ENCODE results near the gene SERPINE3.

The SERPINE3 gene

DNA sequence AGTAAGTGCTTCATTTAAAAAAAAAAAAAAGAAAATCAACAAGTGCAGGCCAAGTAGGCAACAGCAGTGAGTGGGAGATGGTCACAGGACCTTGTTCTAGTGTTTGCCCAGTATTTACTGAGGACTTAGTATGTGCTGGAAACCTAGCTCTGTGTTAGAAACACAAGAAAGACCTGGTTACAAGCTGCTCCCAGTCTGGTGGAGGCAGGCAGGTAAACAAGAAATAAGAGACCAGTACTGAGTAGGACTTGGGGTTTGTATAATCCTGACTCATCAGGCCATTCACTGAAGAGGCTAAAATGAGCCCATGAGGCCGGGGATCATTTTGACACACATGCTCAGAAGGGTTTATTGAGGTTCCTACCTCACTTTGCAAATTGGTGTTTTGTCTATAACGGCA, 21.5 kb upstream of the SERPINE3 start:
- no peak for TF ChIP-seq FOXP2 (optimal IDR thresholded peaks at IDR 0.05; ENCODE audit: borderline replicate concordance, extremely low read depth, extremely low read length, insufficient read depth)
- no peak for TF ChIP-seq TAF1 (IDR thresholded peaks at IDR 0.05; ENCODE audit: borderline replicate concordance, insufficient read depth, low read length)
- no peak for TF ChIP-seq POLR2AphosphoS5 (IDR thresholded peaks at IDR 0.05; ENCODE audit: low read depth, low read length)
- TF ChIP-seq SIN3A (IDR thresholded peaks at IDR 0.05; ENCODE audit: borderline replicate concordance, insufficient read depth, low read length), result no peak
- TF ChIP-seq, protein P1, sequence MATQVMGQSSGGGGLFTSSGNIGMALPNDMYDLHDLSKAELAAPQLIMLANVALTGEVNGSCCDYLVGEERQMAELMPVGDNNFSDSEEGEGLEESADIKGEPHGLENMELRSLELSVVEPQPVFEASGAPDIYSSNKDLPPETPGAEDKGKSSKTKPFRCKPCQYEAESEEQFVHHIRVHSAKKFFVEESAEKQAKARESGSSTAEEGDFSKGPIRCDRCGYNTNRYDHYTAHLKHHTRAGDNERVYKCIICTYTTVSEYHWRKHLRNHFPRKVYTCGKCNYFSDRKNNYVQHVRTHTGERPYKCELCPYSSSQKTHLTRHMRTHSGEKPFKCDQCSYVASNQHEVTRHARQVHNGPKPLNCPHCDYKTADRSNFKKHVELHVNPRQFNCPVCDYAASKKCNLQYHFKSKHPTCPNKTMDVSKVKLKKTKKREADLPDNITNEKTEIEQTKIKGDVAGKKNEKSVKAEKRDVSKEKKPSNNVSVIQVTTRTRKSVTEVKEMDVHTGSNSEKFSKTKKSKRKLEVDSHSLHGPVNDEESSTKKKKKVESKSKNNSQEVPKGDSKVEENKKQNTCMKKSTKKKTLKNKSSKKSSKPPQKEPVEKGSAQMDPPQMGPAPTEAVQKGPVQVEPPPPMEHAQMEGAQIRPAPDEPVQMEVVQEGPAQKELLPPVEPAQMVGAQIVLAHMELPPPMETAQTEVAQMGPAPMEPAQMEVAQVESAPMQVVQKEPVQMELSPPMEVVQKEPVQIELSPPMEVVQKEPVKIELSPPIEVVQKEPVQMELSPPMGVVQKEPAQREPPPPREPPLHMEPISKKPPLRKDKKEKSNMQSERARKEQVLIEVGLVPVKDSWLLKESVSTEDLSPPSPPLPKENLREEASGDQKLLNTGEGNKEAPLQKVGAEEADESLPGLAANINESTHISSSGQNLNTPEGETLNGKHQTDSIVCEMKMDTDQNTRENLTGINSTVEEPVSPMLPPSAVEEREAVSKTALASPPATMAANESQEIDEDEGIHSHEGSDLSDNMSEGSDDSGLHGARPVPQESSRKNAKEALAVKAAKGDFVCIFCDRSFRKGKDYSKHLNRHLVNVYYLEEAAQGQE (IDR thresholded peaks at IDR 0.05; ENCODE audit: insufficient read depth in 1 of 2, low read depth in 2 of 2, low read length in 2 of 2), result no peak

DNA sequence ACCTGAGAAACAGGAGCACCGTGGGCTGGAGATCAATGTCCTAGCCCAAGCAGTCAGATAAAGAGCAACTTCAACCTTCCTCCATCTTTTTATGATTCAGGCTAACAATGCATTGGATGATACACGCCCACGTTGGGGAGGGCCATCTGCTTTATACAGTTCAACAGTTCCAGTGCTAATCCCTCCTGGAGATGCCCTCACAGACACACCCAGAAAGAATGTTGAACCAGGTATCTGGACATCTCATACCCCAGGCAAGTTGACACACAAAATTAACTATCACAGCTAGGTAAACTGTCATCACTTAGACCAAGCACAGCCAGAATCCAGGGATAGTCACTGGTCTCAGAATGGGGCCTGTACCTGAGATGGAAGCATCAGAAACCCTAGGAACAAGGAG, 20.6 kb upstream of the SERPINE3 start:
- TF ChIP-seq, protein P1 (IDR thresholded peaks at IDR 0.05; ENCODE audit: insufficient read depth in 1 of 2, low read depth in 2 of 2, low read length in 2 of 2), result no peak
- TF ChIP-seq SIN3A (IDR thresholded peaks at IDR 0.05; ENCODE audit: borderline replicate concordance, insufficient read depth, low read length) (no peak), TAF1 (IDR thresholded peaks at IDR 0.05; ENCODE audit: borderline replicate concordance, insufficient read depth, low read length) (no peak)

DNA sequence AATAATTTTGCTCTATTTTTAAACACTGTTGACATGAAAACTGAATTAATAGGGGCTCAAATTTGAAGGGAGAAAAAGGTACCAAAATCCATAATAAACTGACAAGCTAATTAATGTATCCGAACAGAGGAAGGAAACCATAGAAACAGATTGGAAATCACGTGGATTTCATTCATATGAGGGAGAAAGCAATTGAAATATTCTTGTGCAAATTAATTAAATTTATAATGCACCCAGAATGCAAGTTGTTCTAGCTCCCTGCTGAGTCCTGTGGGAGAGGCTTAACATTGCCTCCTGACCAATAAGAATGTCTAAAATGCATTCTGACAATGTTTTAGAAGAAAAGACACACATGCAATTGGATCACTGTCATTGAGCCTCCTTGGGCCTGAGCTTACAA, 17.7 kb upstream of the SERPINE3 start:
- no peak for TF ChIP-seq POLR2AphosphoS5 (IDR thresholded peaks at IDR 0.05; ENCODE audit: low read depth, low read length)
- TF ChIP-seq TAF1 (IDR thresholded peaks at IDR 0.05; ENCODE audit: borderline replicate concordance, insufficient read depth, low read length), result no peak
- TF ChIP-seq FOXP2 (optimal IDR thresholded peaks at IDR 0.05; ENCODE audit: borderline replicate concordance, extremely low read depth, extremely low read length, insufficient read depth), result no peak
- TF ChIP-seq SIN3A (IDR thresholded peaks at IDR 0.05; ENCODE audit: borderline replicate concordance, insufficient read depth, low read length), result no peak
- TF ChIP-seq, protein P1 (IDR thresholded peaks at IDR 0.05; ENCODE audit: insufficient read depth in 1 of 2, low read depth in 2 of 2, low read length in 2 of 2), result no peak

DNA sequence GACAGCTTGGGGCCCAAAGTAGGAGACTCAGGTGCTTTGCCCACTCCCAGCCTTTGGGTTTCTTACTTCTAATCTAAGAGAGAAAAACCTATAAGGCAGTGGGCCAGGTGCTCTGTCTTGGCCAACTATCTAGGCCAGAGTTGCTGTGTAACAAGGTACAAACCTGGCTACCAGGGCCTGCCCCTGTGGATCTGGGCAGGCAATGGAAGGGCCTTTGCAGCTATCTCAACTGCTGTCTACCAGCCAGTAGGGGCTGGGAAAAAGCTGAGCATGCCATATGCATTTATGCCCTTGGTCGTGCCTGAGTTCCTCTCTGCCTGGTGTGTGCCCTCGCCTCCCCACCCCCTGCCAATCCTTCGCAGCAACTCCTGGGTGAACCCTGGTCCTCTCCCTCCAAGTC, 16.7 kb upstream of the SERPINE3 start:
- TF ChIP-seq TAF1 (IDR thresholded peaks at IDR 0.05; ENCODE audit: borderline replicate concordance, insufficient read depth, low read length) (no peak), POLR2AphosphoS5 (IDR thresholded peaks at IDR 0.05; ENCODE audit: low read depth, low read length) (no peak), FOXP2 (optimal IDR thresholded peaks at IDR 0.05; ENCODE audit: borderline replicate concordance, extremely low read depth, extremely low read length, insufficient read depth) (no peak), SIN3A (IDR thresholded peaks at IDR 0.05; ENCODE audit: borderline replicate concordance, insufficient read depth, low read length) (no peak)
- TF ChIP-seq, protein P1 (IDR thresholded peaks at IDR 0.05; ENCODE audit: insufficient read depth in 1 of 2, low read depth in 2 of 2, low read length in 2 of 2), result no peak

DNA sequence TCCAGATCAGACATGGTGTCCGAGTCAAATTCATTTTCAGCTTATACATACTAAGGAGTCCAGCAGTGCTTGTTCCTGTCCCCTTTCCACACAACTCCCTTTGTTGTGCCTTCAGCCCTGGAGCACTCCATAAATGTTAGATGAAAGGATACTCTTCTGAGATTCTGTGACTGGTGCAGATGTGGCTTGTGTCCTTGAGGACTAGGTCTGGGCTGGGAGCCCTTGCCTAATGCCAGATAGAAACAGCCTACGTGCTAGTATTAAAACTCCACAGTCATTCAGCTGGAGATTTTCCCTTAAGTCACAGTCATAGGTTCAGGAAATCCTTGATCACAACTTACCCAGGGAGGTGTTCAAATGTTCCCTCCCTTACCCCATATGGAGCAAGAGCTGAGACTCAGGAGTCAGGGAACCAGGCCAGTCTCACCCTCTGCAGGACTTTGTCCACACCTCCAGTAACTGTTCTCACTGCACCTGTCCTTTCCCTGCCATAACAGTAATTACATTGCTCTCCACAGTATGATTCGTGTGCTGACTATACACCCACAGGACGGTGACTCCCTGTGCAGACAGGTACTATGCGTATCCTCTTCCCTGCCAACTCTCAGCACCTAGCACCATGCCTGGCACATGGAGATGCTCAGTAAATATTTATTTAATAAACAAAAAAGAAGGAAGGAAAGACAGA, 15.5 kb upstream of the SERPINE3 start:
- TF ChIP-seq FOXP2 (optimal IDR thresholded peaks at IDR 0.05; ENCODE audit: borderline replicate concordance, extremely low read depth, extremely low read length, insufficient read depth) (no peak), TAF1 (IDR thresholded peaks at IDR 0.05; ENCODE audit: borderline replicate concordance, insufficient read depth, low read length) (no peak), POLR2AphosphoS5 (IDR thresholded peaks at IDR 0.05; ENCODE audit: low read depth, low read length) (no peak), SIN3A (IDR thresholded peaks at IDR 0.05; ENCODE audit: borderline replicate concordance, insufficient read depth, low read length) (no peak)
- TF ChIP-seq, protein P1 (IDR thresholded peaks at IDR 0.05; ENCODE audit: insufficient read depth in 1 of 2, low read depth in 2 of 2, low read length in 2 of 2), result no peak
